ENCODE data around the gene MORC1. TPM values are rescaled to one million over a fixed set of nuclear protein-coding genes. Genes with fewer than 3 reads are reported as not detected.

MORC1 gene
- total RNA-seq, 1 experiment from 2014 or later: not detected

GRCh38 chr3:109025896-109026295 lies 92.0 kb downstream of the MORC1 start:
- intact Hi-C loops (cut with micrococcal nuclease; ENCODE audit: unreplicated experiment): no loop called here
- no peaks in the 10 kb centered on the region for H3K9me3 ChIP-seq
- no peak for DNase-seq
- no peaks in the 10 kb centered on the region for H3K4me1 ChIP-seq
- Mint-ChIP-seq H3K36me3 (ENCODE audit: insufficient read depth, unreplicated experiment) (no peaks in the 10 kb centered on the region), H3K27ac (ENCODE audit: unreplicated experiment) (no peak overlapping the region), H3K27me3 (ENCODE audit: insufficient read depth, unreplicated experiment) (no peaks in the 10 kb centered on the region), H3K4me3 (ENCODE audit: unreplicated experiment) (no peak overlapping the region), H3K9me3 (ENCODE audit: unreplicated experiment) (no peaks in the 10 kb centered on the region), H3K4me1 (ENCODE audit: low read depth, unreplicated experiment) (no peaks in the 10 kb centered on the region)
- no peak for TF ChIP-seq CTCF (IDR thresholded peaks at IDR 0.05; ENCODE audit: insufficient read depth in 1 of 2, low read depth in 1 of 2, low read length in 1 of 2, severe bottlenecking in 1 of 2, unreplicated experiment in 1 of 2)
- no peaks in the 10 kb centered on the region for H3K36me3 ChIP-seq (ENCODE audit: control insufficient read depth, insufficient read depth, low read length)
- POLR2A ChIA-PET: no interaction called here
- BruUV-seq (replicated peaks): no TSS peak
- H3K4me3 ChIP-seq (ENCODE audit: low read depth, low read length): no peak overlapping the region
- CTCF ChIA-PET: no interaction called here
- H3K27me3 ChIP-seq (replicated peaks; ENCODE audit: control insufficient read depth, insufficient read depth, low read length): no peaks in the 10 kb centered on the region

DNA sequence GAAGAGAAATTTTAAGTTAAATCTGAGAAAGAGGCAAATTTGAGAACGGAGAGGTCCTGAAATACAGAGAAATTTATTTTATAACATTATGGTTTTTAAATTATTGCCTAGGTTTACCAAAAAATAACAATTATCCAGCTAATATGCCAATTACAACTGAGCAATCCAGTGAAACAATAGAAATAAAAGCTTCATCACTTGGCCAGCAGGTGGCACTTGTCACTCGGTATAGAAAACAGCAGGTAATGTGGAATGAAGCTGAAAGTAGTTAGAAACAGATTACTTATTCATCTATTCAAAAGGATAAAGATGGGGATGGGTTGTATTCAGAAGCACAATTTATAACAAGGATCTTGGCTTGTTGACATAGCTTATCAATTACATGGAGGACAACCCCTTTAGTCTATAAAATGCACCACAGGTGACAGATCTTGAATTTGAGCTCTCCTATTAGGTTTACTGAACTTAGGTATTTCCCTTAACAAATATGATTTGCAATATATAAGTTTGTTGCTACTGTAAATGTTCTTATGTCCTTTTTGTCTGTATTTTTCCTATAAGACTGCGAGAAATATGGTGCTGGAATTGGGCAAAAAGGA lies 94.2 kb downstream of the MORC1 start:
- Mint-ChIP-seq H3K27me3 (ENCODE audit: insufficient read depth, unreplicated experiment) (no peaks in the 10 kb centered on the region), H3K27ac (ENCODE audit: unreplicated experiment) (no peak overlapping the region), H3K36me3 (ENCODE audit: insufficient read depth, unreplicated experiment) (no peaks in the 10 kb centered on the region), H3K9me3 (ENCODE audit: unreplicated experiment) (no peaks in the 10 kb centered on the region), H3K4me1 (ENCODE audit: low read depth, unreplicated experiment) (no peaks in the 10 kb centered on the region), H3K4me3 (ENCODE audit: unreplicated experiment) (no peak overlapping the region)
- Histone ChIP-seq H3K4me1 (no peaks in the 10 kb centered on the region), H3K9me3 (no peaks in the 10 kb centered on the region), H3K27me3 (replicated peaks; ENCODE audit: control insufficient read depth, insufficient read depth, low read length) (no peaks in the 10 kb centered on the region), H3K4me3 (ENCODE audit: low read depth, low read length) (no peak overlapping the region), H3K36me3 (ENCODE audit: control insufficient read depth, insufficient read depth, low read length) (no peaks in the 10 kb centered on the region)
- peak; percentile 36 to 47 for DNase-seq
- intact Hi-C loops (cut with micrococcal nuclease; ENCODE audit: unreplicated experiment): loop anchor here (1.0 to 2.0 kb wide), 5 partner anchors 48 to 376 kb away; no protein-coding TSS in a partner anchor
- ChIA-PET CTCF (interaction anchor here (0.6 to 2.4 kb wide), 7 partner anchors 48 to 1871 kb away, joined by 3 to 27 read pairs (median 4); no protein-coding TSS in a partner anchor), POLR2A (no interaction called here)
- peak; percentile 70 to 73 for TF ChIP-seq CTCF (IDR thresholded peaks at IDR 0.05; ENCODE audit: insufficient read depth in 1 of 2, low read depth in 1 of 2, low read length in 1 of 2, severe bottlenecking in 1 of 2, unreplicated experiment in 1 of 2)
- BruUV-seq (replicated peaks): no TSS peak

- H3K4me3 ChIP-seq (ENCODE audit: low read depth, low read length): no peak overlapping the region
- Mint-ChIP-seq H3K36me3 (ENCODE audit: insufficient read depth, unreplicated experiment) (no peaks in the 10 kb centered on the region), H3K27ac (ENCODE audit: unreplicated experiment) (no peak overlapping the region), H3K4me1 (ENCODE audit: low read depth, unreplicated experiment) (no peaks in the 10 kb centered on the region), H3K27me3 (ENCODE audit: insufficient read depth, unreplicated experiment) (no peaks in the 10 kb centered on the region), H3K9me3 (ENCODE audit: unreplicated experiment) (no peaks in the 10 kb centered on the region), H3K4me3 (ENCODE audit: unreplicated experiment) (no peak overlapping the region)
- no peak for TF ChIP-seq CTCF (IDR thresholded peaks at IDR 0.05; ENCODE audit: insufficient read depth in 1 of 2, low read depth in 1 of 2, low read length in 1 of 2, severe bottlenecking in 1 of 2, unreplicated experiment in 1 of 2)
- ChIA-PET CTCF (interaction anchor here (0.6 to 2.4 kb wide), 7 partner anchors 48 to 1872 kb away, joined by 3 to 27 read pairs (median 4); no protein-coding TSS in a partner anchor), POLR2A (no interaction called here)
- DNase-seq: no peak
- no peaks in the 10 kb centered on the region for H3K36me3 ChIP-seq (ENCODE audit: control insufficient read depth, insufficient read depth, low read length)
- H3K27me3 ChIP-seq (replicated peaks; ENCODE audit: control insufficient read depth, insufficient read depth, low read length): no peaks in the 10 kb centered on the region
- no TSS peak for BruUV-seq (replicated peaks)
- no peaks in the 10 kb centered on the region for H3K9me3 ChIP-seq
- intact Hi-C loops (cut with micrococcal nuclease; ENCODE audit: unreplicated experiment): loop anchor here (1.0 to 2.0 kb wide), 5 partner anchors 48 to 376 kb away; no protein-coding TSS in a partner anchor
- H3K4me1 ChIP-seq: no peaks in the 10 kb centered on the region
Observed at GRCh38 chr3:109023167-109023566, 94.8 kb downstream of the MORC1 start.
